HL-60/S4 (cell line): Measurements from ENCODE around the gene UBE2Q1.
"Not testable (repeated sequence)": the region's sequence is repeated elsewhere in the genome, so short reads cannot be mapped to it uniquely, and the experiment has no call there.

ENCODE experiments used
- in situ Hi-C: fragments of 300-500 bp; cut with MboI; formaldehyde crosslinking; loops from 2 replicates; pipeline ENCODE4 v1.14.3; 2022; ENCODE audit warnings: low sequenced_read_pairs

The UBE2Q1 gene

DNA sequence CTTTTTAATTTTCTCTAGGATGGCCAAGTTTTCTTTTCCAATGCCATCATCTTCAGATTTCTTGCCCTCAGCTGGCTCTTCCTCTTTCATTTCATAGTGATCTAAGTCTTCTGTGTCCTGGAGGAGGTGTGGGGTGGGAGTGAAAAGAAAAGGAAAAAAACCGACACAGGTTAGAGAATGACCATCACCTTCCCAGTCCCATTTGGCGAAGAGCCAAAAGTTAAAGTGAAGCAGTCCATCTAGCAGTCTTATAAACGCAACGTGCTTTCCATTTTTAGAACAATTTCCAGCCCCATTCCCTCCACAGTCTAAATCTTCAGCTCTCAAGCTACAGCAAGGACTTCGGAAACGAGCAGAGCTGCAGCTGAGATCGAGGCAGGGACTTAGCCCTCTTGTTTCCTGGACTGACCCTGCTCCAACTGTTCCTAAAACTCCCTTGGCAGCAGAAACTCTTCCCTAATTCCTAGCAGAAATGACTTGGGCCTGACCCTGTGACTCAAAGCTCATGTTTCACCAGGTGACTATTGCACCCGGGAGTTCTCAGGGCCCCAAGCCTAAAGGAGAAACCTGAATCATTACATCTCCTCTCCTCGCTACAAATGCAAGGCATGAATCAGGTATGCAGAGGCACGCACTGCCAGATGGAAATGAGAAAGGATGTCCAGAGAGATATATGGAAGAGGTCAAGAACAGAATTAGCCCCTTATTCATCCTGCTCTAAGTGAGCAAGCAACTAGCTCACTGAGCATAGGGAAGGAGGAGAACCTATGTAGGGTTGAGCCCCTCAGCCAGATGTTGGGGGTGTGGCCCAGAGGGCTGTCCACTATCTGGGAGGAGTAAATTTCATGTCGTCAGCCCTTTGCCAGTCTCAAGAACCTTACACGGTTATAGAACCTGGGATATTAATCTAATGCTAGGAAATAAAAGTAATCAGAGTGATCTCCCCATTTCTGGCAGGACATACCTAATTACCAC, 5.1 kb downstream of the UBE2Q1 start:
- in situ Hi-C loops, result loop anchor here (25.0 kb wide), 1 partner anchor 509 kb away; the partner anchor contains the start of genes ADAM15 and EFNA4

DNA sequence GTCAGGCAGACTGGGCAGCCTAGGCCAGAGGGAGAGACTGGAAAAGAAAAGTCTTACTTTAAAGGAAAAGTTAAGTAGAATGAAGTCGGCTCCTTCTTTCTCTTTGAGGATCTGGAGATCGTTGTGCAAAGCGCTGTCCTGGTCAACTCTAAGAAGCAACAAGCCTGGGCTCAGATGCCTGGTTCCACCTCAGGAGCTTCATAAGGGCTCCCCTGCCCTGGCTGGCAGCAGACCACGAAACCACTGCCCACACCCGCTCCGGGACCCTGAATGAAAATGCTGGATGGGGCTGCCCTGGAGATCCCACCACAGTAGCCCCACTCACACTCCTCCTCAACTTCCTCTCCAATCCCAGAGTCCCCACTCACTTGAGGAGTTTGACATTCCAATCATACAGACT, 6.4 kb downstream of the UBE2Q1 start:
- in situ Hi-C loops, result loop anchor here (25.0 kb wide), 1 partner anchor 510 kb away; the partner anchor contains the start of genes ADAM15 and EFNA4

DNA sequence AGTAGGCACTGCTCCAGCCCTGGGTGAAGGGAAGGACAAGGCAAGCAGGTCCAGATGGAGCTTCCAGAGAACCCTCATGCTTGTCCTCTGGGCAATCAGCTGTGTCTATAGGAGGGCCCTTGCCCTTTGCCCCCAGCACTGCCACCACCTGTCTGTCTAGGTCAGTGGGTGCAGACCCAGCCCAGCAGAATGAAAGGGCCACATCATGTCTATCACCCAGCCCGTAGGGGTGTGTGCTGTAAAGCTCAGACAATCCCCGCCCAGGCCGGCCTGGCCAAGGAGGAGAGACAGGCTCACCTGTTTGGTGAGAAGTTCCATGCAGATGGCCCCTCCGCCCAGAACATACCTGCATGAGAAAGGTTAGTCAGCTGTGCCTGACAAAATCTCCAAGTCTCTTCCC, 7.0 kb downstream of the UBE2Q1 start:
- in situ Hi-C loops, result loop anchor here (25.0 kb wide), 1 partner anchor 511 kb away; the partner anchor contains the start of genes ADAM15 and EFNA4

DNA sequence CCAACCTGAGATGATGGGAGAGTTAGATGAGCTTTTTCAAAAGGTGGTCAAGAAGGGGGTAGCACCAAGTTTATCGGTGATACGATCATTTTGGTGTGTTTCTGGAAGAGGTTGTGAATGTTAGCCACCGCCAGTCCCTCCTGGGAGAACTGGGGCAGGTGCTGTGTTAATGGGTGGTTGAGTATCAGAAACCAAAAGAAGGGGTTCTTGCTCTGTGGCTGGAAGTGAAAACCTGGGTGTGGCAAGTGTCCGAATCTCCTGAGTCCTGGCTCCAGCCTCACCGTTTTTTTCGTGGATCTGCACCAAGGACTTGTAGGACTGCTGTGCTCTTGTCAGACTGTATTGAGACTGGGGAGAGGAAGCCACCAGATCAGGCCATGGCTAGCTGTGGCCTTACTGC, 7.8 kb downstream of the UBE2Q1 start:
- in situ Hi-C loops, result loop anchor here (25.0 kb wide), 1 partner anchor 512 kb away; the partner anchor contains the start of genes ADAM15 and EFNA4

DNA sequence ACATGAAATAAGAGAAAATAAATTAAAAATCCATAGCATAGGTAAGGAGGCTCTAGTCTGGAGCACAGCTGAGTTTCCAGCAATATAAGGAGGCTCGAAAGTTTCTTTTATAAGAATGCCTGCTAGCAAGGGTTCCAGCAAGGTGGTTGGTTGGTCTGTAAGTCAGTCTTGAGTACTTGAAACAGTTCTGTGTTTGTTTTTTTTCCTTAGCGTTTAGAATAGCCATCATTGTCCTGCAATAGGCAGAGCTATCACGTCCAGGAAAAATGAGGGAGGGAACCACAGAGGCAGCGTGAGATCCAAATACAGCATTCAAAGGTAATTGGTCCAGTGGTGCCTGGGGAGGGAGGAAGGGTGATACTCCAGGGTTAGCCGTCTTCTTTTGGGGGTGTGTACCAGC, 8.4 kb downstream of the UBE2Q1 start:
- in situ Hi-C loops, result loop anchor here (25.0 kb wide), 1 partner anchor 512 kb away; the partner anchor contains the start of genes ADAM15 and EFNA4

DNA sequence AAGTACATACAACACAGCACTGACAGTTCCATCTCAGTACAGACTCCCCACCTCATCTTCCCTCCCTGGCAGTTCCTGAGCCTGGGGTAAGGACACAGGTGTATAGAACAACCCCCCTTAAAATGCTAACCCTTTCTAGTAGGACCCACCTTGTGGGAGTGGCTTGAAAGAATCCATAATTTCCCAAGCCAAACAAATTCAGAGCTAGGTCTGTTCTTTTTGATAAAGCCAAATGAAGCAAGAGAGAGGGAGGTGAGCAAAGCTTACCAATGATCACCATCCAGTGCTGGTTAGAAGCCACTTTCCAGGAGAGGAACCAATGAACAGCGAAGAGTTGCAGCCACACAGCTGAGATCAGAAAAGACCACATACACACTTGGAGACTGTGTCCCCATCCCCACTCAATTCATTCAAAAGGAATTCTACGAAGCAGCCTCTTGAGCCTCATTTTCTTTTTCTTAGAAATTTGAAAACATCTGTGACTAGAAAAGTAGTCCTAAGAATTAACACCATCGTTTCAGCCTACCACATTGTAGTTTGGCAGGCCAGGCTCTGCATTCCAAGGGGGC, 9.2 kb downstream of the UBE2Q1 start:
- in situ Hi-C loops, result loop anchor here (10.0 kb wide), 1 partner anchor 64 kb away; no protein-coding TSS in a partner anchor

DNA sequence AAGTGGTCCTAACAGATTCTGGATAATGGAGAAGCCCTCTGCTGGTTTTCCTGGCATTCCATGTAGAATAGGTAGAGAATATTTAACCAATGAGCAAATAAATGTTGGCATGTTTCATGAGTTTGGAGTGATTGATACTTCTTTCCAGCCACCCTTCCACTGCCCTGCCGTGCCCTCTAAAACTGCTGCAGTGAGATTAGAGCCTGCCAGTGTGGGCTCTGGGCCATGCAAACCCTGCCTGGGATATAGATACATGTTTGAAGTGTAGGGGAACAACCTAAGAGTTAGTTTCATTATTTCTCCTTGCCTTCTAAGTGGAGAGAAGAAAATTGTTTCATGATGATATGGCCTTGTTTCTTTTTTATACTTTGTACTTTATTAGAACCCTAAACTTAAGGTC, 10.4 kb downstream of the UBE2Q1 start:
- in situ Hi-C loops, result loop anchor here (10.0 kb wide), 1 partner anchor 63 kb away; no protein-coding TSS in a partner anchor

DNA sequence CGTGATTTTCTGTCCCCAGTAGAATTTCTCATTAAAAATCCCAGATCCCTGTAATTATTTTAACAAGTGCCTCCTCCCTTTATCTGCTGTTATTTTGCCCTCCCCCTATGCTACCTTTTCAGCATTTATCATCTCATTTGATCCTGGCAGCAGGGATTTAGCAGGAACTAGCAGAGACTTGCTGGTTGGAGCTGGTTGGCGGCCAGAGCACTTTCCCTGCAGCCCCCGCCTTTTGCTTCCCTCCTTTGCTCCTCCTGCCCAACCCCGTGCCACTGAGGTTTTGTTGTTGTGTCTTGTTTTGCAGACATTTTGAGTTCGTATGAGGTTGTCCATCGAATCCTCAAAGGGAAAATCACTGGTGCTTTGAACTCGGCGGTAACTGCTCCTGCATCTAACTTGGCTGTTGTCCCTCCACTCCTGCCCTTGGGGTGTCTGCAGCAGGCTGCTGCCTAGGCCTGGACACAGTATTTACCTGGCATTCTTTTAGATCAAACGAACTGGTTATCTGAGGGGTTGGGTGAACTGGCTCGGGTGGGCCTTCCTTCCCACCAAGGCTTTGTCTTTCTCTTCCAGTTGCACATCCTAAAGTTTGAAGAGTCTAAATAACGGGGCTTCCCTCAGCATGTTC, 11.2 kb downstream of the UBE2Q1 start:
- in situ Hi-C loops, result loop anchor here (10.0 kb wide), 1 partner anchor 62 kb away; no protein-coding TSS in a partner anchor

DNA sequence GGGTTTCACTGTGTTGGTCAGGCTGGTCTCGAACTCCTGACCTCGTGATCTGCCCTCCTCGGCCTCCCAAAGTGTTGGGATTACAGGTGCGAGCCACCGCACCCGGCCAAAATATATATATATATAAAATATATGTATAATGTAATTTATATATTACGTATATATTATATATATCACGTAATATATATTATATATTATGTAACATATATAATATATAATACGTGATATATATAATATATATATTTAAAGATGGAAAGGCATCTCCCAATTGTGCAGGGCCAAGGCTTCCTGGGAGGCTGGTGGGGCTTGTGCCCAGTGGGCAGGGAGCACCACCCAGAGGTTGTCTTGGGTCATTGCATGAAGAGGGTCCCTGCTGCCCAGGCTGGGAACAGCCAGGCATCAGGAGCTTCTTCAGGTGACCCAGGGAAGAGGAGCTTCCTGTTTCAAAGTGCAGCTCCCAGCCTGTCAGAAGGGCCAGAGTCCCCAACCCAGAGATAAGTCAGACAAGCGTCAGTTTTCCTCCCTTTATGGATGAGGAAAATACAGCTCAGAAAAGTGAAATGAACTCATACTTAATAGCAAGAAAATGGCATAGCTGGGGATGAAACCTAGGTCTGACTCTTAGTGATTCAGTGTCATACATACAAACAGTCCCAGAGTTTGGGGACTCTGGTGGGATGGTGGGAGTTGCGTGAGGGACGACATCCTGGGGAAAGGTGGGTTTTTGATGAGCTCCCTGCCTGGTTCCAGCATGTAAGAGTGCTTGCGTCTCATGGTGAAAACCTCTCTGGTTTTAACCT, 12.0 kb downstream of the UBE2Q1 start:
- in situ Hi-C loops, result loop anchor here (10.0 kb wide), 1 partner anchor 62 kb away; no protein-coding TSS in a partner anchor

DNA sequence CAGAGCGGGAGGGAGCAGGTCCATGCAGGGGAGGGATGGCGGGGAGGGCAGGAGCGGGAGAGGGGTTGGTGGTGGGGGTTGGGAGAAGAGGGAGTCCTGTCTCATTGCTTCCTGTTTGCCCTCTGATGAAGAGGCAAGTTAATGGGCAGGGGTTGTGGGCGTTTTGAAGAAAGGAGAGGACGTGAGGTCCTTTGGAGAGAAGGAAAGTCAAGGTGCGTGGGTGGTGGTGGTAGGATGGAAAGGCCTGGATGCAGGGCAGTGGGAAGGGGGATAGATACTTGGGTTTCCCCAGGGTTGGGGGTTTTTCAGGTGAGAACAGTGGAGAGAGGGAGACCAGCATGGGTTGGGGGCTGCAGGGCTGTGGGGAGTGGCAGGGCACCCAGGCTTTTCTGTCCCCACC, 17.2 kb downstream of the UBE2Q1 start:
- in situ Hi-C loops, result loop anchor here (10.0 kb wide), 1 partner anchor 56 kb away; no protein-coding TSS in a partner anchor

DNA sequence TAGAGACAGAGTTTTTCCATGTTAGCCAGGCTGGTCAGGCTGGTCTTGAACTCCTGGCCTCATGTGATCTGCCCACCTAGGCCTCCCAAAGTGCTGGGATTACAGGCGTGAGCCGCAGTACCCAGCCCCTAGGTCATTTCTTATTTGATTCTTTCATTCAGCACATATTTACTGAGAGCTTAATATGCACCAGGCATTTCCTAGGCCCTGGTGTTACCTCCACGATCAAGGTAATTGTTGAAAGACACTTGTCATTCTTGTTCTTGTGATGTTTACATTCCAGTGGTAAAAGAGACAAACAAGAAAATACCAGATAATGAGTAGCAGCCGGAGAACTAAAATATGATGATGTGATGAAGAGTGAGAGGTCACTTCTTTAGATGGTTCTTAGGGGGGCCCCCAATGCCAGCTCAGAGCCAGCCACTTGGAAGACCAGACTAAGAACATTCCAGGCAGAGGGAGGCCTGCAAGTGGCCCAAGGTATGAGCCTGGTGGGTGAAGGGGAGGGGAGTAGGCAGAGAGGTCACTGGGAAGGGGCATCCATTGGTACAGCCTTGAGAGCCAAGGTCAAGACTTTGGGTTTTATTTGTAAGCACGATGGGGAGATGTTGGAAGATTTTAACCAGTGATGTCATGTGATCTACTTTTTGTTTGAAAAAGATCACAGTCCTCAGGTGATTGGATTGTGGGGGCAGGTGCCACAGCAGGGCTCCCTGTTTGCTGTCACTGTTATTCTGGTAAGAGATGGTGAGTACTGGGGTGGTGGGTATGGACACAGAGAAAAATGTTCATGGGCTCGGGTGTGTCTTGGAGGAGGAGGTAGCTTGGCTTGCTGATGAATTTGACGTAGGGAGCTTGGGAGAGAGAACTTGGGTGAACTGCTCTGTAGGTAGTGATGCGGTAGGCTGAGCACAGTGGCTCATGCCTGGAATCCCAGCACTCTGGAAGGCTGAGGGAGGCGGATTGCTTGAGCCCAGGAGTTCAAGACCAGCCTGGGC, 18.7 kb downstream of the UBE2Q1 start:
- in situ Hi-C loops, result loop anchor here (10.0 kb wide), 1 partner anchor 55 kb away; no protein-coding TSS in a partner anchor

DNA sequence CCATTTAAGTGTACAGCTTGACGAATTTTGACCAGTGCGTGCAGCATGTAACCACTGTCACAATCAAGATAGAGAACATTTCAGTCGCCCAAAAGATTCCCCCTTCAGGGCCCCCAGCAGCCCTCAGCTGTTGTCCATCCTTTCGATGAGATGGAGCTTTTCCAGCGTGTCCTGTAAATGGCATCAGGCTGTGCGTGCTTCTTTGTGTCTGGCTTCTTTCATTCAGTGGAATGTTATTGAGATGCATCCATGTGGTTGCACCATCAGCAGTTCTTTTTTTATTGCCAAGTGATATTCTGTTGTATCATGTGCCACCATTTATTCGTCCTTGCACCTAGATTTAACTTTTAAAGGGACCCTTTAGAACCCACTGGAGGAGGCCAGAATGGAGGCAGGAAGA, 21.9 kb downstream of the UBE2Q1 start:
- in situ Hi-C loops, result no loop called here

DNA sequence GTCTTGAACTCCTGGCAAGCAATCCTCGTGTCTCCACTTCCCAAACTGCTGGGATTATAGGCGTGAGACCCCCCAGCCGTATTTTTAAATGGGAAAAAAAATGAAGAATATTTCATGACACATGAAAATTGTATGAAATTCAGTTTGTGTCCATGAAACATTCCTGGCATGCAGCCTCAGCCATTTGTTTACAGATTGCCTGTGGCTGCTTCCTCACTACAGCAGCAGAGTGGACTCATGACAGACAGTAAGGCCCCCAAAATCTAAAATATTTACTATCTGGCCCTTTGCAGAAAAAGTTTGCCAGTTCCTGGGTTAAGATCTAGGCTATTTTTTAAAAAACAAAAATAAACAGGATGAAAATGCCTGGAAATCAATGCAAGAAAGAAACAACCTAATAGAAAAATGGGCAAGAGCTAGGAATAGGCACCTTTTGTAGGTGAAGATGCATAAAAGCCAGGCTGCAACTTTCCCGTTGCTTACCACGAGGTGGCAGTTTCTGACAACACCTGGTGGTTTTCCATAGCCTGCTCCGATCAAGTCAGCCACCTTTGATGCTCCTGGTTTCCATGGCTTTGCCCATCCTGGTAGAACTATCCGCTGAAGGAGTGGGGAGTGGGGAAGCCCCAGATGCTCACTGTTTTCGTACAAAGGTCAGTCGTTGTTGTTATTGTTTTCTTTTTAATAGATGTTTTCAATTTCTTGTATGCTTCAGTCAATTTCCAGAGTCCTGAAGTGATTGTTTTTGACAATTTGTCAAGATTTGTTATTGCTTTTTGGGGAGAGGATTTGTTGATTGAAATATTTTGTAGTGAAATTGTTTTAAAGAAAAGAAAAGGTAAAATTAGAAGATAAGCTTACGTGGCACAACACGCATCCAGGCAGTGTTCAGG, 24.3 kb downstream of the UBE2Q1 start:
- in situ Hi-C loops, result no loop called here

DNA sequence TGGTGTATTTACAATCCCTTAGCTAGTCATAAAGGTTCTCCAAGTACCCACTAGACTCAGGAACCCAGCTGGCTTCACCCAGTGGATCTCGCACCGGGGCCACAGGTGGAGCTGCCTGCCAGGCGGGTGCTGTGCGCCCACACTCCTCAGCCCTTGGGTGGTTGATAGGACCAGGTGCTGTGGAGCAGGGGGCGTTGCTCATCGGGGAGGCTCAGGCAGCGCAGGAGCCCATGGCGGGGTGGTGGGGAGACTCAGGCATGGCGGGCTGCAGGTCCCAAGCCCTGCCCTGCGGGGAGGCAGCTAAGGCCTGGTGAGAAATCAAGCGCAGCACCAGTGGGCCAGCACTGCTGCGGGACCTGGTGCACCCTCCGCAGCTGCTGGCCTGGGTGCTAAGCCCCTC, 26.5 kb downstream of the UBE2Q1 start:
- in situ Hi-C loops, result not testable (repeated sequence)

DNA sequence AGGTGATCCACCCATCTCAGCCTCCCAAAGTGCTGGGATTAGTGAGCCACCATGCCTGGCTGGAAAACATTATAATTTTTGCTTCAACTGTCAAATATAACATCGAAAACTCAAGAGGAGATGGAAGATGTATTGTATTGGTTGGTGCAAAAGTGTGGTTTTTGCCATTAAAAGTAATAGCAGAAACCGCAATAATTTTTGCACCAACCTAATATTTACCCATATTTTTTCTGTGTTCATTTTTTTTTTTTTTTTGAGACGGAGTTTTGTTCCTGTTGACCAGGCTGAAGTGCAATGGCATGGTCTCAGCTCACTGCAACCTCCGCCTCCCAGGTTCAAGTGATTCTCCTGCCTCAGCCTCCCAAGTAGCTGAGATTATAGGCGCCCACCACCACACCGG, 29.2 kb downstream of the UBE2Q1 start:
- in situ Hi-C loops, result no loop called here

DNA sequence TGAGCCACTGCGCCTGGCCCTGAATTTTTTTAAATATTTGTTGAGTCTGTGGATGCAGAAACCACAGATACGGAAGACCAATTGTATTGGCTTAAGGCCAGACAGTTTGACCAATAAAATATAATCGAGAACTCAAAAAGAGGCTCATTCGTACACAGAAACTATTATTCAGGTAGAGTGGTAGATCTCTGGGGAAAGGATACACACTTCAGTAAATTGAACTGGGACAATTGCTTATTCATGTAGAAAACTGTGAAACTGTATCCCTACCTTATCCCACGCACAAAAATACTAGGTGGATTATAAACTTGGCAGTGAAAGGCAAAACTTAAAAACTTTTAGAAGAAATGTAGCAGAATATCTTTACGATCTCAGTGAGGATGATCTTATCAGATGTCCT, 31.3 kb downstream of the UBE2Q1 start:
- in situ Hi-C loops, result no loop called here

DNA sequence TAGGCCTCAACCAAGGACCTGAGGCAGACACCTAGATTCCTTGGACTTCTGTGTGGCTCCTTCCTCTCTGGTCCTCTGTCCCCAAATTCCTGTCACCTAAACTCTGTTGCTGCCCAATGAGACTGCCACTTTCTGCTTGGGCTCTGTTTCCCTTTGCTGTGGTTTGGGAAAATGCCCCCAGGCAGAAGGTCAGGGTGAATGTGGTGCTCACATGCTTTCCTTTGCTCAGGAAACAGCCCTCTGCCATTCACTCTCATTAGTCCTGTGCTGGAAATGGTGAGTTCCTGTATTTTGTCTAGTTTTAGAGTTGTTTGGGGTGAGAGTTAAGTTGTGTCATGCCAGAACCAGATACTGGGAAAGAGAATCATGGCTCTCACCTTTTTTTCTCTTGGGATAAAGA, 33.6 kb downstream of the UBE2Q1 start:
- in situ Hi-C loops, result no loop called here

DNA sequence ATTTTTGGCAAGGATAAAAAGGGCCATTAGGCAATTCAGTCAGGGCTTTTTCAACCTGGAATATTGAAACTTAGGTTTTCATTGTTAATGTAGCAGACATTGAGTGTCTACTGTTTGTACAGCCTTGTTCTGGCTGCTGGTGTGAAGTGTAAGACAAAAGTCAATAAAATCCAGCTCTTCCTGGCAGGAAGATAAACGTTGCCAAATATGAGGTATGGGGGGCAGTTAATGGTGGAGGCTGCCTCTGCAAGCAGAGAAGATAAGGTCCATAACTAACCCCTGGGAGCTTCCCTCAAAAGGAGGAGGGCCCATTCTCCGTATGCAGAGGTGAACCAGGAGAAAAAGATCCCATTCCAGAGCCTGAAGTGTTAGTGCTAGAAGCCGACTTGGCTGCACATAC, 36.8 kb downstream of the UBE2Q1 start:
- in situ Hi-C loops, result no loop called here
